K562 (cell line): Measurements from ENCODE around the gene ZNF385C.

ENCODE experiments used
- CREBBP ChIP-seq: IDR thresholded peaks from one replicate; pipeline ENCODE4 v1.6.1; 2012; ENCODE audit warnings: low read depth, mild to moderate bottlenecking, control low read depth, inconsistent platforms, low read length
- CTCF ChIP-seq, 3 experiments: IDR thresholded peaks in 2 of 3; conservative IDR thresholded peaks in 1 of 3; 2 replicates each; pipeline ENCODE4 v1.5.1; 2011 to 2012; ENCODE audit warnings: low read length in 3 of 3, mild to moderate bottlenecking in 3 of 3, control low read depth in 2 of 3, improper control_type of control experiment in 1 of 3, inconsistent platforms in 1 of 3, low read depth in 1 of 3, mixed read lengths in 1 of 3, moderate library complexity in 1 of 3; ENCODE audit not compliant: insufficient read depth in 2 of 3
- EP300 ChIP-seq: IDR thresholded peaks from 2 replicates; pipeline ENCODE4 v1.6.1; 2012; ENCODE audit warnings: low read length, improper control_type of control experiment
- EWSR1 ChIP-seq: fragments of 450-650 bp; IDR thresholded peaks from 2 replicates; pipeline ENCODE4 v1.6.1; 2018; ENCODE audit warnings: borderline replicate concordance, mild to moderate bottlenecking, low read depth, moderate library complexity; ENCODE audit not compliant: partially characterized antibody
- JUNB ChIP-seq: fragments of 450-650 bp; formaldehyde crosslinking; conservative IDR thresholded peaks from 2 replicates; pipeline ENCODE4 v1.4.0; 2020; ENCODE audit warnings: mild to moderate bottlenecking
- NR2C2 ChIP-seq, 2 experiments: fragments of 200-800 bp in 1 of 2; sonication (Bioruptor generic) in 1 of 2; sonication (generic) in 1 of 2; formaldehyde crosslinking in 1 of 2; IDR thresholded peaks; 2 replicates each; pipeline versions ENCODE4 v1.6.1 to v1.8.0; 2016 to 2022; ENCODE audit warnings: mild to moderate bottlenecking in 1 of 2, missing compliant biosample characterization in 1 of 2, missing genetic modification characterization in 1 of 2, missing genetic modification reagents in 1 of 2
- SP2 ChIP-seq: IDR thresholded peaks from 2 replicates; pipeline ENCODE4 v1.6.1; 2011; ENCODE audit warnings: mild to moderate bottlenecking, low read depth, low read length, moderate library complexity; ENCODE audit not compliant: poor library complexity, severe bottlenecking; ENCODE audit errors: extremely low read depth
- TARDBP ChIP-seq: fragments of 450-650 bp; IDR thresholded peaks from 2 replicates; pipeline ENCODE4 v1.6.1; 2016
- ZNF124 ChIP-seq: sonication (generic); formaldehyde crosslinking; IDR thresholded peaks from 2 replicates; pipeline ENCODE4 v1.8.1; 2022; ENCODE audit warnings: missing genetic modification reagents
- ZNF175 ChIP-seq: fragments of 200-800 bp; sonication (Bioruptor generic); IDR thresholded peaks from 2 replicates; pipeline ENCODE4 v1.6.1; 2016; ENCODE audit warnings: low read depth, mild to moderate bottlenecking, missing genetic modification characterization, missing compliant biosample characterization
- TF ChIP-seq, protein P1 (sequence below): fragments of 250-450 bp; sonication (Bioruptor Pico); IDR thresholded peaks from 2 replicates; pipeline ENCODE4 v1.4.0; 2020
- TF ChIP-seq, protein P2 (sequence below): fragments of 250-450 bp; sonication (Bioruptor Pico); IDR thresholded peaks from 2 replicates; pipeline ENCODE4 v1.5.1; 2021; ENCODE audit warnings: mild to moderate bottlenecking
- TF ChIP-seq, protein P3 (sequence below): sonication (generic); formaldehyde crosslinking; IDR thresholded peaks from 2 replicates; pipeline ENCODE4 v1.8.1; 2023; ENCODE audit warnings: mild to moderate bottlenecking, missing genetic modification reagents, moderate library complexity

GRCh38 chr17:42016411-42016831 lies 81.9 kb downstream of the ZNF385C start:
- TF ChIP-seq, protein P1, sequence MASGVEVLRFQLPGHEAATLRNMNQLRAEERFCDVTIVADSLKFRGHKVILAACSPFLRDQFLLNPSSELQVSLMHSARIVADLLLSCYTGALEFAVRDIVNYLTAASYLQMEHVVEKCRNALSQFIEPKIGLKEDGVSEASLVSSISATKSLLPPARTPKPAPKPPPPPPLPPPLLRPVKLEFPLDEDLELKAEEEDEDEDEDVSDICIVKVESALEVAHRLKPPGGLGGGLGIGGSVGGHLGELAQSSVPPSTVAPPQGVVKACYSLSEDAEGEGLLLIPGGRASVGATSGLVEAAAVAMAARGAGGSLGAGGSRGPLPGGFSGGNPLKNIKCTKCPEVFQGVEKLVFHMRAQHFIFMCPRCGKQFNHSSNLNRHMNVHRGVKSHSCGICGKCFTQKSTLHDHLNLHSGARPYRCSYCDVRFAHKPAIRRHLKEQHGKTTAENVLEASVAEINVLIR (CRISPR knock-in tag): no peak
- no peak for TF ChIP-seq CREBBP
- TF ChIP-seq TARDBP: no peak
- TF ChIP-seq, protein P2, sequence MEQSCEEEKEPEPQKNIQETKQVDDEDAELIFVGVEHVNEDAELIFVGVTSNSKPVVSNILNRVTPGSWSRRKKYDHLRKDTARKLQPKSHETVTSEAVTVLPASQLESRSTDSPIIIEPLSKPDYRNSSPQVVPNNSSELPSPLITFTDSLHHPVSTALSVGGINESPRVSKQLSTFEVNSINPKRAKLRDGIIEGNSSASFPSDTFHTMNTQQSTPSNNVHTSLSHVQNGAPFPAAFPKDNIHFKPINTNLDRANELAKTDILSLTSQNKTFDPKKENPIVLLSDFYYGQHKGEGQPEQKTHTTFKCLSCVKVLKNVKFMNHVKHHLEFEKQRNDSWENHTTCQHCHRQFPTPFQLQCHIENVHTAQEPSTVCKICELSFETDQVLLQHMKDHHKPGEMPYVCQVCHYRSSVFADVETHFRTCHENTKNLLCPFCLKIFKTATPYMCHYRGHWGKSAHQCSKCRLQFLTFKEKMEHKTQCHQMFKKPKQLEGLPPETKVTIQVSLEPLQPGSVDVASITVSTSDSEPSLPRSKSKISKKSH (CRISPR knock-in tag): no peak
- TF ChIP-seq EWSR1: no peak
- no peak for TF ChIP-seq NR2C2 (CRISPR knock-in tag; IDR thresholded peaks at IDR 0.05)
- TF ChIP-seq NR2C2 (tag; IDR thresholded peaks at IDR 0.05): no peak
- TF ChIP-seq SP2: no peak
- TF ChIP-seq ZNF175: no peak
- TF ChIP-seq EP300: no peak; the same call in 1 of the 2 replicates
- TF ChIP-seq ZNF124 (CRISPR knock-in tag): no peak
- no peak for TF ChIP-seq JUNB (CRISPR knock-in tag)
- TF ChIP-seq CTCF (IDR thresholded peaks at IDR 0.05 in 2 of 3, conservative IDR thresholded peaks at IDR 0.05 in 1 of 3; ENCODE audit: insufficient read depth in 2 of 3, low read depth in 1 of 3, low read length in 3 of 3): no peak
- TF ChIP-seq, protein P3, sequence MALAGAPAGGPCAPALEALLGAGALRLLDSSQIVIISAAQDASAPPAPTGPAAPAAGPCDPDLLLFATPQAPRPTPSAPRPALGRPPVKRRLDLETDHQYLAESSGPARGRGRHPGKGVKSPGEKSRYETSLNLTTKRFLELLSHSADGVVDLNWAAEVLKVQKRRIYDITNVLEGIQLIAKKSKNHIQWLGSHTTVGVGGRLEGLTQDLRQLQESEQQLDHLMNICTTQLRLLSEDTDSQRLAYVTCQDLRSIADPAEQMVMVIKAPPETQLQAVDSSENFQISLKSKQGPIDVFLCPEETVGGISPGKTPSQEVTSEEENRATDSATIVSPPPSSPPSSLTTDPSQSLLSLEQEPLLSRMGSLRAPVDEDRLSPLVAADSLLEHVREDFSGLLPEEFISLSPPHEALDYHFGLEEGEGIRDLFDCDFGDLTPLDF (CRISPR knock-in tag): no peak
